Neural cell (in vitro differentiated cells): ENCODE results near the gene OLFML2B.

Experiments
- EP300 ChIP-seq: fragments of 450-650 bp; conservative IDR thresholded peaks from 2 replicates; pipeline ENCODE4 v1.6.1; 2014; ENCODE audit warnings: antibody characterized with exemption, mild to moderate bottlenecking, moderate library complexity; ENCODE audit not compliant: poor library complexity, severe bottlenecking
- TF ChIP-seq, protein P1 (sequence below): fragments of 450-650 bp; IDR thresholded peaks from 2 replicates; pipeline ENCODE4 v1.5.1; 2014; ENCODE audit warnings: antibody characterized with exemption, mild to moderate bottlenecking, moderate library complexity; ENCODE audit not compliant: poor library complexity, severe bottlenecking

DNA sequence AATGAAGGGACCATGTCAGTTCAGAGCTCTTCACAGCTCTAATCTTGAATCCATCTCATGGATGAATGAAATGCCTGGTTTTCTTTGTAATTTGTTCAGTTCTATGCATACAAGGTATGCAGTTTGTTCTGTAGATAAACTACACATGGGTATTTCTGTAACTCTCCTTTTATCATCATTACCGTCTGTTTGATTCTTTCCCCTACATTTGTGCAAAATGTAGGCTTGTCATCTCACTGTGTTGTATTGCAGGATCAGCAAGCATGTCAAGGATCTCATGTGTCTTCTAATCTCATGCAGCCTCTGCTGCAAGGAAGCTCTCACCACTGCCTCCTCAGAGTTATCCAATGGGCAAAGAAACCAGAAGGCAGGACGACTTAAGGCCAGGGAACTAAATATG, 79.3 kb downstream of the OLFML2B start:
- TF ChIP-seq, protein P1, sequence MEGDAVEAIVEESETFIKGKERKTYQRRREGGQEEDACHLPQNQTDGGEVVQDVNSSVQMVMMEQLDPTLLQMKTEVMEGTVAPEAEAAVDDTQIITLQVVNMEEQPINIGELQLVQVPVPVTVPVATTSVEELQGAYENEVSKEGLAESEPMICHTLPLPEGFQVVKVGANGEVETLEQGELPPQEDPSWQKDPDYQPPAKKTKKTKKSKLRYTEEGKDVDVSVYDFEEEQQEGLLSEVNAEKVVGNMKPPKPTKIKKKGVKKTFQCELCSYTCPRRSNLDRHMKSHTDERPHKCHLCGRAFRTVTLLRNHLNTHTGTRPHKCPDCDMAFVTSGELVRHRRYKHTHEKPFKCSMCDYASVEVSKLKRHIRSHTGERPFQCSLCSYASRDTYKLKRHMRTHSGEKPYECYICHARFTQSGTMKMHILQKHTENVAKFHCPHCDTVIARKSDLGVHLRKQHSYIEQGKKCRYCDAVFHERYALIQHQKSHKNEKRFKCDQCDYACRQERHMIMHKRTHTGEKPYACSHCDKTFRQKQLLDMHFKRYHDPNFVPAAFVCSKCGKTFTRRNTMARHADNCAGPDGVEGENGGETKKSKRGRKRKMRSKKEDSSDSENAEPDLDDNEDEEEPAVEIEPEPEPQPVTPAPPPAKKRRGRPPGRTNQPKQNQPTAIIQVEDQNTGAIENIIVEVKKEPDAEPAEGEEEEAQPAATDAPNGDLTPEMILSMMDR = no peak
- no peak for TF ChIP-seq EP300
